ENCODE results near the gene ZBTB1.

Gene ZBTB1

DNA sequence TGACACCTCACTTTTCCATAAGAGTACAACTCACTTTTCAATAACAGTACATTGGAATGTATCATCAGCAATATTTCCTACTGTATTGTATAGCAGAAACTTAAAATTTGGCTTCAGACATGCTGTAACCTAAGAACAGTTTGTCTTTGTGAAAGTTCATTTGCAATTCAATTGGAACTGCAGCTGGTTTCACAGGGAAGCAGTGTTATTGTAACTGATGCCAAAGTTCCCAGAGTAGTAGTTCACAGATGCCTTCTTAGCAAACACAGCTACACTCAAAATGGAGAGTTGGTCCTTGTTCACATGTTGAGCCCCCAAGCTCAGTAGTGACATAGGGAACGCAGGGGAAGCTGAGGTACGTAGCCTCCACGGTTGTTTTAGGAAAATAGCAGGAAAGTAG, 68.5 kb downstream of the ZBTB1 start:
- DNase-seq = no peak

Data from suppressor macrophage treated with lipopolysaccharide for 4 hours (primary cell).